Activated CD4-positive, alpha-beta T cell treated with anti-CD3 and anti-CD28 coated beads, Interleukin-2, amount 10 ng/mL, durations not matched to agents 7 days and 5 days (primary cell): ENCODE measurements around the gene FOXD1. TPM values are rescaled to one million over a fixed set of nuclear protein-coding genes. Genes with fewer than 3 reads are reported as not detected.
"Not testable (repeated sequence)": the region's sequence is repeated elsewhere in the genome, so short reads cannot be mapped to it uniquely, and the experiment has no call there.

Source experiments
- CTCF ChIA-PET: fragments of 350-600 bp; sonication (Branson Sonifier 250); formaldehyde crosslinking; loops from one replicate; lab custom pipeline; 2021; ENCODE audit warnings: antibody characterized with exemption; lab: Charles Lee
- POLR2A ChIA-PET: fragments of 350-600 bp; sonication (Branson Sonifier 250); formaldehyde crosslinking; loops from one replicate; lab custom pipeline; 2021; ENCODE audit warnings: antibody characterized with exemption; lab: Charles Lee
- DNase-seq: peaks from one replicate; pipeline ENCODE4 v3.0.0-alpha.2; 2020
- H3K27ac Mint-ChIP-seq: one replicate; pipeline ENCODE4 v1.8.0; 2021; ENCODE audit warnings: mild to moderate bottlenecking, moderate library complexity, mixed read lengths
- H3K27me3 Mint-ChIP-seq: one replicate; pipeline ENCODE4 v1.8.0; 2021; ENCODE audit warnings: mixed read lengths
- H3K36me3 Mint-ChIP-seq: one replicate; pipeline ENCODE4 v1.8.0; 2021; ENCODE audit warnings: low read depth, mixed read lengths
- H3K4me1 Mint-ChIP-seq: one replicate; pipeline ENCODE4 v1.8.0; 2021; ENCODE audit warnings: mixed read lengths
- H3K4me3 Mint-ChIP-seq: one replicate; pipeline ENCODE4 v1.8.0; 2021; ENCODE audit warnings: mild to moderate bottlenecking, moderate library complexity, mixed read lengths
- H3K9me3 Mint-ChIP-seq: one replicate; pipeline ENCODE4 v1.8.0; 2021; ENCODE audit warnings: mixed read lengths
- total RNA-seq, 2 experiments: library from RNA; stranded (reverse); gene quantifications; one replicate each; pipeline ENCODE4 v1.2.3, GENCODE V29; 2021

The FOXD1 gene
- total RNA-seq, 2 experiments from 2014 or later, result not detected

DNA sequence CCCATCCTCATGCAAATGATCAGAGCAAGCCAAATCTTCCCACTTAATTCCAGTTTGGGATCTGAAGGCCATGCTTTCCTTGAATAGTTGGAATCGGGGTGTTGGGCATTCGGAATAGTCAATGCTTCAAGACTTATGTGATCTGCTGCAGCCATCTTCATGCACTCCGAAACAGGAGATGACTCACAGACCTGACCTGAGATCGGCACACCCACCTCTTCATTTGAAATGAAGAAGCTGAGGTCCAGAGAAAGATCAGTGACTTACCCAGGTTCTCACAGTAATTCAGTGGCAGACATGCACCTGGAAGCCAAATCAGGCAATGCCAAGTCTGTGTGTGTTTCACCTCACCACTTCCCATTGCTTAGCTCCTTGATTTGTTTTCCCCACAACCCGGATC, 33.0 kb downstream of the FOXD1 start:
- H3K4me3 Mint-ChIP-seq, result no peak overlapping the region
- peaks cover 3% of the 10 kb centered on the region for H3K4me1 Mint-ChIP-seq
- POLR2A ChIA-PET, result no interaction called here
- H3K9me3 Mint-ChIP-seq, result peaks cover 2% of the 10 kb centered on the region
- no peak overlapping the region for H3K27ac Mint-ChIP-seq
- peaks cover 74% of the 10 kb centered on the region for H3K27me3 Mint-ChIP-seq
- CTCF ChIA-PET, result no interaction called here
- no peak for DNase-seq
- H3K36me3 Mint-ChIP-seq, result no peaks in the 10 kb centered on the region

- ChIA-PET POLR2A (no interaction called here), CTCF (no interaction called here)
- Mint-ChIP-seq H3K4me3 (no peak overlapping the region), H3K9me3 (peaks cover 2% of the 10 kb centered on the region), H3K27ac (no peak overlapping the region), H3K36me3 (no peaks in the 10 kb centered on the region), H3K4me1 (peaks cover 3% of the 10 kb centered on the region), H3K27me3 (peaks cover 70% of the 10 kb centered on the region)
- no peak for DNase-seq
Measured at GRCh38 chr5:73415171-73415570, 33.4 kb downstream of the FOXD1 start.

GRCh38 chr5:73412597-73412988, 36.0 kb downstream of the FOXD1 start:
- peaks cover 57% of the 10 kb centered on the region for H3K27me3 Mint-ChIP-seq
- POLR2A ChIA-PET, result no interaction called here
- CTCF ChIA-PET, result no interaction called here

DNA sequence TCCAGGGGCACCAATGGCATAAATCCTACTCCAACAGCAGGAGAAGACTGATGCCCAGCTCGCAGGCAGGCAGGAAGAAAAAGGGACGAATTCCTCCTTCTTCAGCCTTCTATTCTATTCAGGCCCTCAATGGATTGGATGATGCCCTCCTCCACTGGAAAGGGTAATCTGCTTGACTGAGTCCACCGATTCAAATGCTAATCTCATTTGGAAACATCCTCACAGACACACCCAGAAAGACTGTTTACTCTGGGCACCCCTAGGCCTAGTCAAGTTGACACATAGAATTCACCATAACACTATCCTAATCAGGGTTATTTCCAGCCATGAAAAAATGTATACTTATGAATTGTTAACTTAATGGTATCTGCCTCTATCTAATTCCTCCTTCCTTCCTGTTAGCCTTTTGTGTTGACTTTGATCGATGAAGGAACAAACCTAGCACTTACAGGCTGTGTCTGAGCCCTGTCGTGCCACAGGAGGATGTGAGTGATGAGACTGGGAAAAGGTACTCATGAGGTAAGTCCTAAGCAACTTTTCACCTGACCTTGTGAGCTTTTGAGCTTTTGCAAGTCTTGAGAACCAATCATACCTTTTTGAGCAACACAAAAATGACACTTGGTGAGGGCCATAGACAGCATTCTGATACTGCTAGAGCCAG, 36.5 kb downstream of the FOXD1 start:
- ChIA-PET POLR2A (no interaction called here), CTCF (no interaction called here)
- H3K4me3 Mint-ChIP-seq, result no peak overlapping the region
- no peak for DNase-seq
- no peaks in the 10 kb centered on the region for H3K36me3 Mint-ChIP-seq
- H3K4me1 Mint-ChIP-seq, result no peaks in the 10 kb centered on the region
- H3K27me3 Mint-ChIP-seq, result peaks cover 57% of the 10 kb centered on the region
- no peak overlapping the region for H3K27ac Mint-ChIP-seq
- H3K9me3 Mint-ChIP-seq, result peaks cover 2% of the 10 kb centered on the region

More at GRCh38 chr5:73412597-73412988, 36.0 kb downstream of the FOXD1 start:
- no peaks in the 10 kb centered on the region for H3K4me1 Mint-ChIP-seq
- no peak for DNase-seq
- no peak overlapping the region for H3K4me3 Mint-ChIP-seq
- peaks cover 2% of the 10 kb centered on the region for H3K9me3 Mint-ChIP-seq
- H3K27ac Mint-ChIP-seq, result no peak overlapping the region
- H3K36me3 Mint-ChIP-seq, result no peaks in the 10 kb centered on the region

DNA sequence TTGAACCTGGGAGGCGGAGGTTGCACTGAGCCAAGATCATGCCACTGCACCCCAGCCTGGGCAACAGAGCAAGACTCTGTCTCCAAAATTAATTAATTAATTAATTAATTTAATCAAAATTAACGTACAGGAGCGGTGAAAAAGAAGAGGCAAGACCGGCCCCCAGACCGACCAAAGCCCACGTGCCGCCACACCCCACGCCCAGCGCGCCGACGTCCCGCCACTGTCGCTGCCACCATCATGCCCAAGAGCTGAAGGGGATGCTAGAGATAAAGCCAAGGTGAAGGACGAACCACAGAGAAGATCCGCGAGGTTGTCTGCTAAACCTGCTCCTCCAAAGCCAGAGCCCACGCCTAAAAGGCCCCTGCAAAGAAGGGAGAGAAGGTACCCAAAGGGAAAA, 38.6 kb downstream of the FOXD1 start:
- H3K4me1 Mint-ChIP-seq, POLR2A ChIA-PET, H3K36me3 Mint-ChIP-seq, H3K27ac Mint-ChIP-seq, H3K4me3 Mint-ChIP-seq, H3K9me3 Mint-ChIP-seq, DNase-seq, CTCF ChIA-PET: not testable (repeated sequence)
- peaks cover 52% of the 10 kb centered on the region for H3K27me3 Mint-ChIP-seq

GRCh38 chr5:73405691-73406090, 42.9 kb downstream of the FOXD1 start:
- POLR2A ChIA-PET, result no interaction called here
- no peaks in the 10 kb centered on the region for H3K4me1 Mint-ChIP-seq
- no peaks in the 10 kb centered on the region for H3K36me3 Mint-ChIP-seq
- DNase-seq, result no peak
- peaks cover 32% of the 10 kb centered on the region for H3K27me3 Mint-ChIP-seq
- H3K27ac Mint-ChIP-seq, result no peak overlapping the region
- no peaks in the 10 kb centered on the region for H3K9me3 Mint-ChIP-seq
- CTCF ChIA-PET, result interaction anchor here (1.0 kb wide), 1 partner anchor 12 kb away, joined by 5 read pairs; no protein-coding TSS in a partner anchor
- no peak overlapping the region for H3K4me3 Mint-ChIP-seq

GRCh38 chr5:73399775-73400174, 48.8 kb downstream of the FOXD1 start:
- ChIA-PET CTCF (no interaction called here), POLR2A (no interaction called here)
- no peak for DNase-seq
- no peak overlapping the region for H3K4me3 Mint-ChIP-seq
- no peak overlapping the region for H3K27ac Mint-ChIP-seq
- H3K36me3 Mint-ChIP-seq, result no peaks in the 10 kb centered on the region
- H3K4me1 Mint-ChIP-seq, result no peaks in the 10 kb centered on the region
- H3K9me3 Mint-ChIP-seq, result no peaks in the 10 kb centered on the region
- peaks cover 36% of the 10 kb centered on the region for H3K27me3 Mint-ChIP-seq

Other genes with a start within 250 kb of the FOXD1 start
- gene BTF3, start 49.7 kb upstream of the FOXD1 start, total RNA-seq, result 100 to 1,000 TPM; 693 to 807 TPM
- 10 to 100 TPM; 19.0 to 19.3 TPM for gene ANKRA2, start 116.9 kb upstream of the FOXD1 start, total RNA-seq
- gene UTP15, start 117.0 kb upstream of the FOXD1 start, total RNA-seq, result 10 to 100 TPM; 21.2 to 23.7 TPM
- not detected for gene ARHGEF28, start 177.4 kb upstream of the FOXD1 start, total RNA-seq